IMR-90 (cell line): ENCODE results near the gene RIN1. TPM values are rescaled to one million over a fixed set of nuclear protein-coding genes. Genes with fewer than 3 reads are reported as not detected.

Source experiments
- ATAC-seq: fragments of 200-7000 bp; cut with Tn5 transposase; 2 replicates; pipeline ENCODE4 v1.9.1; 2020; ENCODE audit warnings: low read depth, mild to moderate bottlenecking, moderate library complexity
- BruUV-seq: library from RNA; stranded (reverse); fragments of 400-500 nt; replicated peaks from 2 replicates; lab custom pipeline; 2021; lab: Mats Ljungman, UMichigan
- CTCF ChIA-PET: fragments of 300-600 bp; formaldehyde crosslinking; extraction: SDS; loops from one replicate; lab custom pipeline; 2021; ENCODE audit warnings: antibody characterized with exemption; lab: Yijun Ruan, JAX
- POLR2A ChIA-PET: fragments of 300-600 bp; sonication (Branson Sonifier 250); formaldehyde crosslinking; loops from one replicate; lab custom pipeline; 2022; ENCODE audit warnings: antibody characterized with exemption; ENCODE audit not compliant: unreplicated experiment; lab: Charles Lee
- DNase-seq: peaks from one replicate; pipeline ENCODE4 v3.0.0; 2013
- H2AFZ ChIP-seq: replicated peaks from 2 replicates; pipeline ENCODE3; 2013; ENCODE audit warnings: low read length, mild to moderate bottlenecking; ENCODE audit not compliant: poor library complexity
- H2AK5ac ChIP-seq: 2 replicates; pipeline ENCODE4 v1.6.1; 2013; ENCODE audit warnings: low read depth, low read length, inconsistent platforms
- H2AK9ac ChIP-seq: replicated peaks from 2 replicates; pipeline ENCODE3; 2013; ENCODE audit warnings: mild to moderate bottlenecking, low read depth, low read length, moderate library complexity; ENCODE audit not compliant: poor library complexity
- H2BK120ac ChIP-seq: 2 replicates; pipeline ENCODE4 v1.6.1; 2013; ENCODE audit warnings: low read depth, low read length, inconsistent platforms
- H2BK15ac ChIP-seq: 3 replicates; pipeline ENCODE4 v1.6.1; 2013; ENCODE audit warnings: low read depth, low read length, inconsistent platforms
- H2BK20ac ChIP-seq: 2 replicates; pipeline ENCODE4 v1.6.1; 2013; ENCODE audit warnings: low read depth, mild to moderate bottlenecking, inconsistent platforms, low read length, moderate library complexity
- H2BK5ac ChIP-seq: 2 replicates; pipeline ENCODE4 v1.6.1; 2013; ENCODE audit warnings: mild to moderate bottlenecking, low read depth, low read length, inconsistent platforms; ENCODE audit not compliant: poor library complexity, severe bottlenecking
- H3K14ac ChIP-seq: replicated peaks from 2 replicates; pipeline ENCODE4 v1.6.1; 2013; ENCODE audit warnings: low read depth, low read length, inconsistent platforms
- H3K18ac ChIP-seq: 2 replicates; pipeline ENCODE4 v1.6.1; 2013; ENCODE audit warnings: low read depth, low read length, control low read depth
- H3K23ac ChIP-seq: 2 replicates; pipeline ENCODE4 v1.6.1; 2013; ENCODE audit warnings: low read depth, low read length, inconsistent platforms
- H3K27ac ChIP-seq: 2 replicates; pipeline ENCODE4 v1.5.1; 2013; ENCODE audit warnings: mild to moderate bottlenecking, control low read depth, low read length; ENCODE audit not compliant: insufficient read depth
- H3K27me3 ChIP-seq: 2 replicates; pipeline ENCODE4 v1.6.1; 2013; ENCODE audit warnings: low read length; ENCODE audit not compliant: control insufficient read depth, insufficient read depth
- H3K36me3 ChIP-seq: 2 replicates; pipeline ENCODE4 v1.6.1; 2013; ENCODE audit warnings: low read length, mixed read lengths; ENCODE audit not compliant: control insufficient read depth, insufficient read depth
- H3K4ac ChIP-seq: 2 replicates; pipeline ENCODE4 v1.6.1; 2013; ENCODE audit warnings: low read depth, low read length, inconsistent platforms
- H3K4me1 ChIP-seq: 2 replicates; pipeline ENCODE4 v1.6.1; 2013; ENCODE audit warnings: low read length, mixed read lengths; ENCODE audit not compliant: control insufficient read depth, insufficient read depth
- H3K4me2 ChIP-seq: 2 replicates; pipeline ENCODE4 v1.6.1; 2013; ENCODE audit warnings: low read depth, mild to moderate bottlenecking, control low read depth, low read length, moderate library complexity
- H3K4me3 ChIP-seq: 2 replicates; pipeline ENCODE4 v1.5.1; 2013; ENCODE audit warnings: low read depth, mild to moderate bottlenecking, control low read depth, low read length, moderate library complexity; ENCODE audit not compliant: insufficient read depth
- H3K56ac ChIP-seq: 2 replicates; pipeline ENCODE4 v1.6.1; 2013; ENCODE audit warnings: low read length, inconsistent platforms; ENCODE audit not compliant: insufficient read depth; ENCODE audit errors: extremely low read depth
- H3K79me1 ChIP-seq, 2 experiments: 2 replicates each; pipeline ENCODE4 v1.6.1; 2013; ENCODE audit warnings: low read length in 2 of 2, inconsistent platforms in 1 of 2, low read depth in 1 of 2
- H3K9ac ChIP-seq: 2 replicates; pipeline ENCODE4 v1.6.1; 2013; ENCODE audit warnings: low read depth, low read length, control low read depth
- H3K9me1 ChIP-seq: 2 replicates; pipeline ENCODE4 v1.6.1; 2013; ENCODE audit warnings: low read length, inconsistent platforms; ENCODE audit not compliant: insufficient read depth
- H3K9me3 ChIP-seq: 2 replicates; pipeline ENCODE4 v1.6.1; 2013; ENCODE audit warnings: low read length; ENCODE audit not compliant: control insufficient read depth, insufficient read depth
- H4K20me1 ChIP-seq: 2 replicates; pipeline ENCODE4 v1.6.1; 2013; ENCODE audit warnings: low read length, inconsistent platforms; ENCODE audit not compliant: insufficient read depth
- H4K5ac ChIP-seq: 2 replicates; pipeline ENCODE4 v1.6.1; 2013; ENCODE audit warnings: mild to moderate bottlenecking, low read depth, low read length, control low read depth
- H4K8ac ChIP-seq, 2 experiments: 2 replicates each; pipeline ENCODE4 v1.6.1; 2013; ENCODE audit warnings: low read depth in 2 of 2, low read length in 2 of 2, control low read depth in 1 of 2, inconsistent platforms in 1 of 2
- H4K91ac ChIP-seq: 2 replicates; pipeline ENCODE4 v1.6.1; 2013; ENCODE audit warnings: low read depth, low read length, inconsistent platforms; ENCODE audit not compliant: insufficient read depth
- BHLHE40 ChIP-seq: fragments of 150-350 bp; IDR thresholded peaks from 2 replicates; pipeline ENCODE4 v1.6.1; 2016; ENCODE audit warnings: mild to moderate bottlenecking, low read depth, low read length
- CEBPB ChIP-seq: IDR thresholded peaks from 2 replicates; pipeline ENCODE4 v1.6.1; 2012; ENCODE audit warnings: low read depth, low read length, improper control_type of control experiment
- FOS ChIP-seq: fragments of 150-350 bp; IDR thresholded peaks from 2 replicates; pipeline ENCODE4 v1.6.1; 2016; ENCODE audit warnings: low read depth, low read length
- MAZ ChIP-seq: IDR thresholded peaks from 2 replicates; pipeline ENCODE4 v1.6.1; 2012; ENCODE audit warnings: low read depth, mild to moderate bottlenecking, low read length, improper control_type of control experiment, moderate library complexity, borderline replicate concordance
- MXI1 ChIP-seq: IDR thresholded peaks from 2 replicates; pipeline ENCODE4 v1.6.1; 2012; ENCODE audit warnings: low read depth, mild to moderate bottlenecking, low read length, moderate library complexity, borderline replicate concordance
- POLR2A ChIP-seq: IDR thresholded peaks from 2 replicates; pipeline ENCODE4 v1.6.1; 2012; ENCODE audit warnings: mild to moderate bottlenecking, low read depth, low read length
- RFX5 ChIP-seq: IDR thresholded peaks from 2 replicates; pipeline ENCODE4 v1.8.0; 2012; ENCODE audit warnings: low read depth, mild to moderate bottlenecking, low read length, moderate library complexity
- WGBS, 2 experiments: methylation state at CpG; one replicate each; pipeline versions ENCODE4 v1.1.5 to v1.1.7; 2013; ENCODE audit warnings: missing lambda C conversion rate in 2 of 2; ENCODE audit not compliant: insufficient read length in 1 of 2; ENCODE audit errors: extremely low coverage in 2 of 2; 5-methylcytosine and 5-hydroxymethylcytosine counted together
- dilution Hi-C: fragments of 300-500 bp; cut with HindIII; formaldehyde crosslinking; loops from one replicate; pipeline ENCODE4 v1.14.3; 2018; ENCODE audit warnings: low sequenced_read_pairs; ENCODE audit not compliant: unreplicated experiment
- in situ Hi-C: fragments of 300-500 bp; cut with MboI; formaldehyde crosslinking; loops from 3 replicates; pipeline ENCODE4 v1.14.3; 2019; ENCODE audit warnings: low sequenced_read_pairs, inconsistent platforms, mixed read lengths
- intact Hi-C: fragments of 100-400 bp; cut with micrococcal nuclease; formaldehyde crosslinking; loops from 2 replicates; pipeline ENCODE4 v1.10.0; 2022
- polyA plus RNA-seq, 3 experiments: library from polyadenylated mRNA; depleted of rRNA; stranded (reverse); fragments of >200 nt; gene quantifications; 2 replicates each; pipeline ENCODE4 v1.2.3, GENCODE V29; 2012; ENCODE audit warnings: low replicate concordance in 1 of 3
- total RNA-seq: library from RNA; depleted of rRNA; stranded (reverse); fragments of >200 nt; gene quantifications from 2 replicates; pipeline ENCODE4 v1.2.3, GENCODE V29; 2012
- TF ChIP-seq, protein P1 (sequence below): fragments of 150-350 bp; IDR thresholded peaks from 2 replicates; pipeline ENCODE4 v1.6.1; 2016; ENCODE audit warnings: low read depth, mild to moderate bottlenecking, low read length, moderate library complexity, borderline replicate concordance
- TF ChIP-seq, protein P2 (sequence below): fragments of 150-350 bp; IDR thresholded peaks from 2 replicates; pipeline ENCODE4 v1.6.1; 2017; ENCODE audit warnings: mild to moderate bottlenecking, antibody characterized with exemption, low read length, low read depth

Gene RIN1
- total and polyA plus RNA-seq, 2 of the 4 experiments (the other 2 are of a cell fraction) = 9.9 to 20.8 TPM

- no peak for TF ChIP-seq RFX5
- no peak for TF ChIP-seq POLR2A
Measured at GRCh38 chr11:66337103-66337899, 1.1 kb upstream of the RIN1 start (continued).

DNA sequence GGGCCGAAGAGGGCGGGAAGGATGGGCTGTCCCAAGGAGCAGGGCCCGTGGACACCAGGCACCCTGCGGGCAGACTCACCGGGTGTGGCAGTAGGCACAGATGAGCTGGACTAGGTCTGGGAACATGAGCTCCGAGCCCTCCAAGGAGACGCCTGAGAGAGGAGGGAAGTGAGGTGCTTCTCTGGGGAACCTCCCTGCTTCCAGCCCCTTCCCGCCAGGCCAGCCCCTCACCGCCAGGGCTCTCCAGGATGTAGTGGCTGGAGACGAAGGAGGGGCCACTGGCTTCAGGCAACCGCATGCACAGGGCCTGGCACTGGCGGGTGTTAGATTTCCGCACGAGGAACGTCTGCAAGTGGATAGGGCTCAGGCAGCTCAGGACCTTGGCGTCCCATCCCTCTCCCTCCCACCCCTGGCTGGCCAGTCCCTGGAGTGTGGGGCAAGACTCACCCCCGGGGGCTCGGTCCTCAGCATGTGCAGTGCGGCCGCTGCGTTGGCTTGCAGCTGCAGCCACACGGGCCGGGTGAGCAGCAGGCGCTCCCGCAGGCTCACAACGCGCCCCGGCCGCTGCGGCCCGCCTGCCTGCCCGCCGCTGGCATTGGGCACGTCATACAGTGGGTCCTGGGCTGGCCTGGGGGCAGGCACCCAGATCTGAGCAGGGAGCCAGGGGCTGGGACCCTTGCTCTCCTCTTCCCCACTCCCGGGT, 552 bp downstream of the RIN1 start:
- peaks cover 23% of the 10 kb centered on the region for H3K4me1 ChIP-seq
- peak overlapping the region; percentile 90 for H2AK5ac ChIP-seq
- H2BK15ac ChIP-seq = peak overlapping the region; percentile 54; the same call in 2 of the 3 replicates
- DNase-seq = peak; percentile 59
- peak overlapping the region; percentile 69; the same call in 1 of the 2 replicates for H4K5ac ChIP-seq
- H3K56ac ChIP-seq = peak overlapping the region; percentile 83
- H3K36me3 ChIP-seq = peaks cover 33% of the 10 kb centered on the region
- H3K18ac ChIP-seq = peak overlapping the region; percentile 67
- H3K4me3 ChIP-seq = peak overlapping the region; percentile 60
- 5% methylated on average over 20 of the region's 35 CpGs; no CpG with 5 or more reads in 1 of the 2 experiments for WGBS, 2 experiments
- H3K27ac ChIP-seq = peak overlapping the region; percentile 89
- H2AK9ac ChIP-seq = peak overlapping the region; percentile 99
- H3K27me3 ChIP-seq = no peaks in the 10 kb centered on the region
- peak overlapping the region; percentile 95 for H3K14ac ChIP-seq
- no peaks in the 10 kb centered on the region for H3K9me1 ChIP-seq
- ChIA-PET POLR2A (interaction anchor here (0.6 to 2.2 kb wide), 5 partner anchors 9 to 308 kb away, joined by 3 to 23 read pairs (median 5); partner anchors contain the start of gene CD248), CTCF (interaction anchor here (0.6 to 2.1 kb wide), 6 partner anchors 10 to 53 kb away, joined by 3 to 17 read pairs (median 4); partner anchors contain the start of gene SLC29A2)
- peak overlapping the region; percentile 63 to 79; a peak in 3 of 4 replicates for H4K8ac ChIP-seq
- peak overlapping the region; percentile 97 for H2BK5ac ChIP-seq
- peak; percentile 17; the same call in 1 of the 2 replicates for TF ChIP-seq CEBPB
- TF ChIP-seq MAZ = peak; percentile 70; the same call in 1 of the 2 replicates
- peak; percentile 57 for TF ChIP-seq BHLHE40
- no peak for TF ChIP-seq RFX5
- TF ChIP-seq, protein P1, sequence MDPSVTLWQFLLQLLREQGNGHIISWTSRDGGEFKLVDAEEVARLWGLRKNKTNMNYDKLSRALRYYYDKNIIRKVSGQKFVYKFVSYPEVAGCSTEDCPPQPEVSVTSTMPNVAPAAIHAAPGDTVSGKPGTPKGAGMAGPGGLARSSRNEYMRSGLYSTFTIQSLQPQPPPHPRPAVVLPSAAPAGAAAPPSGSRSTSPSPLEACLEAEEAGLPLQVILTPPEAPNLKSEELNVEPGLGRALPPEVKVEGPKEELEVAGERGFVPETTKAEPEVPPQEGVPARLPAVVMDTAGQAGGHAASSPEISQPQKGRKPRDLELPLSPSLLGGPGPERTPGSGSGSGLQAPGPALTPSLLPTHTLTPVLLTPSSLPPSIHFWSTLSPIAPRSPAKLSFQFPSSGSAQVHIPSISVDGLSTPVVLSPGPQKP = no peak
- no peak for TF ChIP-seq FOS
- TF ChIP-seq MXI1 = peak; percentile 38; the same call in 1 of the 2 replicates
- TF ChIP-seq, protein P2, sequence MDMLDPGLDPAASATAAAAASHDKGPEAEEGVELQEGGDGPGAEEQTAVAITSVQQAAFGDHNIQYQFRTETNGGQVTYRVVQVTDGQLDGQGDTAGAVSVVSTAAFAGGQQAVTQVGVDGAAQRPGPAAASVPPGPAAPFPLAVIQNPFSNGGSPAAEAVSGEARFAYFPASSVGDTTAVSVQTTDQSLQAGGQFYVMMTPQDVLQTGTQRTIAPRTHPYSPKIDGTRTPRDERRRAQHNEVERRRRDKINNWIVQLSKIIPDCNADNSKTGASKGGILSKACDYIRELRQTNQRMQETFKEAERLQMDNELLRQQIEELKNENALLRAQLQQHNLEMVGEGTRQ = 0 out of 2 replicates have a peak, but pooled peaks have one; percentile 6
- peak overlapping the region; percentile 97 for H3K4ac ChIP-seq
- no peaks in the 10 kb centered on the region for H3K9me3 ChIP-seq
- peak overlapping the region; percentile 97 for H3K23ac ChIP-seq
- H2BK20ac ChIP-seq = peak overlapping the region; percentile 53
- intact Hi-C loops (loop anchor here (1.0 kb wide), 3 partner anchors 23 to 113 kb away; no protein-coding TSS in a partner anchor), dilution Hi-C loops (no loop called here), in situ Hi-C loops (no loop called here)
- H2BK120ac ChIP-seq = peak overlapping the region; percentile 91
- peaks cover 21% of the 10 kb centered on the region for H4K20me1 ChIP-seq
- peak; percentile 25 for ATAC-seq
- peaks cover 5 to 42% of the 10 kb centered on the region in 2 experiments; a peak in 3 of 4 replicates for H3K79me1 ChIP-seq
- H3K4me2 ChIP-seq = peak overlapping the region; percentile 92
- BruUV-seq = no TSS peak
- H4K91ac ChIP-seq = peak overlapping the region; percentile 90
- peak overlapping the region; percentile 83 for H2AFZ ChIP-seq
- H3K9ac ChIP-seq = peak overlapping the region; percentile 72
